ENCODE measurements around the gene CSNK2A2. TPM values are rescaled to one million over a fixed set of nuclear protein-coding genes. Genes with fewer than 3 reads are reported as not detected.

CSNK2A2 gene
- total RNA-seq, 2 experiments from 2014 or later, result 49.0 to 51.0 TPM

DNA sequence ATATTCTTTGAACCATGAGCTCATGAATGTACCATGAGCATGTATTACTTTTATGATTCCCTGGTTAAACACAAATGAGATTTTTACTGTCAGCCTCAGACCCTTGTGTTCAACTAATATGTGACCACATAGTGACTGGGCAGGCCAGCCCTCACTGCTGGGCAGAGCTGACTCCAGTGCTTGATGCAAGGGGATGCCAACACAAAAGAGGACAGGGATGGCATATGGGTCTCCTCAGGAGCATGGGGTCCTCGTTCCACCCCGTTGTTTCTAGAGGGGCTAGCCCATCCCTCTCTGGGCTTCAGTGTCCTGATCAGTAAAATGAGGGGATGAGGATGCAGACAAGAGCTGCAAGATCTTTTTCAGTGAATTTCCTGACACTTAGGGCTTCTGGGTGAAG is 88.0 kb downstream of the CSNK2A2 start:
- intact Hi-C loops (cut with DNase I, micrococcal nuclease), result no loop called here
- DNase-seq (peak in 1 of 14 experiments; percentile 0), ATAC-seq (ENCODE audit: poor library complexity) (no peak)
- H3K27ac ChIP-seq (ENCODE audit: low read depth in 1 of 2, low read length in 2 of 2), result no peak overlapping the region
- TF ChIP-seq CTCF (IDR thresholded peaks at IDR 0.05), result no peak
- H3K27me3 Mint-ChIP-seq, result no peaks in the 10 kb centered on the region
- H3K4me3 Mint-ChIP-seq, result no peak overlapping the region
- ChIA-PET CTCF (interaction anchor here (1.2 to 2.3 kb wide), 2 partner anchors 13 to 18 kb away, joined by 3 to 9 read pairs; no protein-coding TSS in a partner anchor), POLR2A (interaction anchor here (2.1 kb wide), 1 partner anchor 20 kb away, joined by 6 read pairs; the partner anchor contains the start of gene CFAP20)
- peaks cover 17% of the 10 kb centered on the region for H3K36me3 ChIP-seq (ENCODE audit: insufficient read depth, low read length)
- no peaks in the 10 kb centered on the region for H3K27me3 ChIP-seq (ENCODE audit: control insufficient read depth in 1 of 2, insufficient read depth in 2 of 2, low read length in 2 of 2)
- no peaks in the 10 kb centered on the region for H3K9me3 Mint-ChIP-seq
- H3K4me1 Mint-ChIP-seq (ENCODE audit: low read depth), result no peaks in the 10 kb centered on the region
- H3K36me3 Mint-ChIP-seq (ENCODE audit: low read depth), result peaks cover 30% of the 10 kb centered on the region
- no peaks in the 10 kb centered on the region for H3K9me3 ChIP-seq (ENCODE audit: control insufficient read depth in 1 of 2, insufficient read depth in 1 of 2, low read length in 2 of 2)
- no peak overlapping the region for H3K4me3 ChIP-seq (ENCODE audit: low read length)
- no peaks in the 10 kb centered on the region for H3K4me1 ChIP-seq (ENCODE audit: insufficient read depth, low read length)
- no peak overlapping the region for H3K27ac Mint-ChIP-seq

GRCh38 chr16:58109330-58109729 is 88.6 kb downstream of the CSNK2A2 start:
- H3K4me1 Mint-ChIP-seq (ENCODE audit: low read depth), result no peaks in the 10 kb centered on the region
- Histone ChIP-seq H3K27ac (ENCODE audit: low read depth in 1 of 2, low read length in 2 of 2) (no peak overlapping the region), H3K4me3 (ENCODE audit: low read length) (no peak overlapping the region), H3K4me1 (ENCODE audit: insufficient read depth, low read length) (no peaks in the 10 kb centered on the region), H3K9me3 (ENCODE audit: control insufficient read depth in 1 of 2, insufficient read depth in 1 of 2, low read length in 2 of 2) (no peaks in the 10 kb centered on the region), H3K36me3 (ENCODE audit: insufficient read depth, low read length) (peaks cover 12% of the 10 kb centered on the region), H3K27me3 (ENCODE audit: control insufficient read depth in 1 of 2, insufficient read depth in 2 of 2, low read length in 2 of 2) (no peaks in the 10 kb centered on the region)
- DNase-seq (no peak), ATAC-seq (ENCODE audit: poor library complexity) (no peak)
- no peaks in the 10 kb centered on the region for H3K9me3 Mint-ChIP-seq
- POLR2A ChIA-PET, result interaction anchor here (2.1 kb wide), 1 partner anchor 20 kb away, joined by 6 read pairs; the partner anchor contains the start of gene CFAP20
- no peak overlapping the region for H3K4me3 Mint-ChIP-seq
- TF ChIP-seq CTCF (IDR thresholded peaks at IDR 0.05), result no peak
- no peak overlapping the region for H3K27ac Mint-ChIP-seq
- intact Hi-C loops (cut with DNase I, micrococcal nuclease), result no loop called here
- H3K36me3 Mint-ChIP-seq (ENCODE audit: low read depth), result peaks cover 24% of the 10 kb centered on the region
- CTCF ChIA-PET, result interaction anchor here (2.3 kb wide), 1 partner anchor 12 kb away, joined by 9 read pairs; no protein-coding TSS in a partner anchor
- no peaks in the 10 kb centered on the region for H3K27me3 Mint-ChIP-seq

Other genes starting within 250 kb of the CSNK2A2 start
- gene CNGB1, start 227.0 kb downstream of the CSNK2A2 start, total RNA-seq, result not detected
- 10 to 100 TPM; 11.4 to 12.9 TPM for gene ZNF319, start 197.4 kb downstream of the CSNK2A2 start, total RNA-seq
- 10 to 100 TPM; 22.4 to 25.7 TPM for gene USB1, start 196.7 kb downstream of the CSNK2A2 start, total RNA-seq
- gene MMP15, start 172.4 kb downstream of the CSNK2A2 start, total RNA-seq, result under 1 TPM; 0.25 to 0.31 TPM
- gene CFAP20, start 68.7 kb downstream of the CSNK2A2 start, total RNA-seq, result 100 to 1,000 TPM; 250 to 261 TPM
- gene PRSS54, start 96.9 kb upstream of the CSNK2A2 start, total RNA-seq, result not detected
- under 1 TPM; 0.27 to 0.36 TPM for gene GINS3, start 194.4 kb upstream of the CSNK2A2 start, total RNA-seq